AG09319 (cell line): ENCODE data around the gene EIF2B2.

Experiments used
- DNase-seq: peaks from one replicate; pipeline ENCODE4 v3.0.0-alpha.2; 2010; ENCODE audit warnings: low read depth; ENCODE audit errors: extremely low read depth
- TF ChIP-seq, protein P1 (sequence below): IDR thresholded peaks from 2 replicates; pipeline ENCODE4 v1.5.1; 2011; ENCODE audit warnings: low read depth, mild to moderate bottlenecking, inconsistent platforms, low read length, moderate library complexity

Gene EIF2B2

DNA sequence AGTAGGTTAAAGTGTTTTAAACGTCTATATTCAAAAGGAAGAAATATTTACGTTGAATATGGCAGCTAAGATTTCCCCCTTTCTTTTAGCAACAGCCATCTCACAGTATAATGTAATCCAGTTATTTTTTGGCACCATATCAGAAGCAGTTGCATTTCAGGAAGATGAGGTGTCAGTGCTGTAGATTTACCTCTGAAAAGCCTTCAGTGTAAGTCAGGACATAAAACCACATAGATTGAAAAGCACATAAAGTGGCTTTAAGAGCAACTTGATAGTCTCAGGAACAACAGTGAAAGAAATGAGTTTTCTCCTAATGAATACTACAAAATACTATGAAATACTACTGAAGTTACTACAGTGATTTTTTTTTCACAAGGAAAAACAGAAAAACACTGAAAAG, 41.6 kb downstream of the EIF2B2 start:
- TF ChIP-seq, protein P1, sequence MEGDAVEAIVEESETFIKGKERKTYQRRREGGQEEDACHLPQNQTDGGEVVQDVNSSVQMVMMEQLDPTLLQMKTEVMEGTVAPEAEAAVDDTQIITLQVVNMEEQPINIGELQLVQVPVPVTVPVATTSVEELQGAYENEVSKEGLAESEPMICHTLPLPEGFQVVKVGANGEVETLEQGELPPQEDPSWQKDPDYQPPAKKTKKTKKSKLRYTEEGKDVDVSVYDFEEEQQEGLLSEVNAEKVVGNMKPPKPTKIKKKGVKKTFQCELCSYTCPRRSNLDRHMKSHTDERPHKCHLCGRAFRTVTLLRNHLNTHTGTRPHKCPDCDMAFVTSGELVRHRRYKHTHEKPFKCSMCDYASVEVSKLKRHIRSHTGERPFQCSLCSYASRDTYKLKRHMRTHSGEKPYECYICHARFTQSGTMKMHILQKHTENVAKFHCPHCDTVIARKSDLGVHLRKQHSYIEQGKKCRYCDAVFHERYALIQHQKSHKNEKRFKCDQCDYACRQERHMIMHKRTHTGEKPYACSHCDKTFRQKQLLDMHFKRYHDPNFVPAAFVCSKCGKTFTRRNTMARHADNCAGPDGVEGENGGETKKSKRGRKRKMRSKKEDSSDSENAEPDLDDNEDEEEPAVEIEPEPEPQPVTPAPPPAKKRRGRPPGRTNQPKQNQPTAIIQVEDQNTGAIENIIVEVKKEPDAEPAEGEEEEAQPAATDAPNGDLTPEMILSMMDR = no peak
- DNase-seq = no peak

DNA sequence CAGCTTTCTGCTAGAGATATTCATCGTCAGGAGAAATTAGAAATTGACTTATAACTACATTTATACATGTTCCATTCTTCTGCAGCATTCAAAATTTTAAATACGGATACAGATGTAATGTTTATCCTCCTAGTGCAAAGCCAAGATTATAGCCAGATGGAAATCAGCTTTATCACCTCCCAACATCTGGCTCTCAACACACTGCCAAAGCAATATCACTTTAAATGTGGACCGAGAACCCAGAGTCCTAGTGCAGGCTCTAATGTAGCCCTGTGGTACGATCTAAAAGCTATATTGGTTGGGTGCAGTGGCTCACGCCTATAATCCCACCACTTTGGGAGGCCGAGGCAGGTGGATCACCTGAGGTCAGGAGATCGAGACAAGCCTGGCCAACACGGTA, 42.0 kb downstream of the EIF2B2 start:
- TF ChIP-seq, protein P1 = no peak
- DNase-seq = no peak

DNA sequence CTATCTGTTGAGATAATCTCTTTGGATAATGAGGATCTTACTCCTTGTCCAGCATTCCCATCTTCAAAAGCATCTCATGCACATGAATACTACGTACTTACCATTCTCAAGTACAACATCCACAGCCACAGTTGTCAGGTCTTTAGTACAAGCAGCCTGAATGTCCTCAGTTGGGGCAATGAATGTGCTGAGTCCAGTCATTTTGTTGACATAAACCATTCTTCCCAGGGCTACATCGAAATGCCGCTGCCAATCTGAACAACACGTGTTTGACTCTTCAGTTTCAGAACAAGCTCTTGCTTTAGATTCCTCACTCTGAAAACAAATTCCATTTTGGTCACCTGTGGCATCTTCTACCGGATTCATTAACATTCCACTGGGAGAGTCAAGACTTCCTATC, 43.6 kb downstream of the EIF2B2 start:
- TF ChIP-seq, protein P1 = no peak
- DNase-seq = no peak

DNA sequence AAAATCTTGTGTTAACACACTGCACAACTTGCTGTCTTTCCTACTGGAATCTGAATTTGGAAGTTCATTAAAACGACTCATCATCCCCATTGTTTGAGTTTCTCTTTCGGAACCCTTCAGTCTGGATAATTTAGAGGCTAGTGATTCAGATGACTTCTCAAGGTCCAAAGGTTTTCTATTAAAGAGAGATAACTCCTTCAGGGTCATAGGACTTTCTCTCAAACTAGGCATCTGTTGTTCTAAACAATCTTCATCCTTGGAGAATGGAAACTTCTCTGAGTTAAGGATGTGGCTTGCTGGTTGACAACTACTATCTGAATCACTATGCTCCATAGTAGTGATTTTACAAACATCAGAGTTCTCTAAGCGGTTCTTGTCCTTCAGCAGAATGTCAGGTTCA, 44.2 kb downstream of the EIF2B2 start:
- no peak for DNase-seq
- TF ChIP-seq, protein P1 = no peak

DNA sequence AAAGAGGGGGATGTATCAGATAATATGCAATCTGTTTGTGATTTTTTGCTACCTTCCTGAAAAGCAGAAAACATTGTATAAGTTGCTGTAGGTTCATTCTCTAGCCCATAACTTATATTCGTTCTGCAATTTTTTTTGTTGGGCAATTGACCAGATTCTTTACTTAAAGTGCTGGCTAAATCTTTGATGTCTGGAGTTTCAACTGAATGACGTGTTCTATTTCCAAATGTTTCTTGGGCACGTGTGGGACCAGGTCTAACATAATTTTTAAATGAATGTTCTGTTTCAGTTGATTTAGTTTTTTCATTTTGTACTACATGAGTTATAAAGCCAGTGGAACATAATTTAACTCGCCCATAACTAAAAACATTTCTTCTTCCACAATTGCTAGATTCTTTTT, 44.8 kb downstream of the EIF2B2 start:
- TF ChIP-seq, protein P1 = no peak
- no peak for DNase-seq

DNA sequence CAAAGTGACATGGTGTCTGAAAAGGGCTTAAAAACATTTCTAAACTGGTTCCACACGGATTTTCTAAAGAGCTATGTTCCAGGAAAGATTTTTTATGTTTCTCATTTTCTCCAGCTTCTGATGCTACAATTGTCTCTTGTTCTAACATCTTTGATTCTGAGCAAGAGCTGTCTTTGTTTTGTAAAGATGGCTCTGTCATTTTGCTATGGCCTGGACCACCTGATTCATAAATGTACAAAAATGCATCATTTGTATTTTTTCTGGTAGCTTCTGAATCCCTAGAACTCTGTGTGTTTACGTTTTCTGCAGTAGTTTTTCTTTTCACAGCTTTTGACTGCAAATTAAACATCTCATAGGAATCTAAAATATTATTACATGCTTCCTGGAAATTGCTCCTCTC, 45.4 kb downstream of the EIF2B2 start:
- DNase-seq = no peak

DNA sequence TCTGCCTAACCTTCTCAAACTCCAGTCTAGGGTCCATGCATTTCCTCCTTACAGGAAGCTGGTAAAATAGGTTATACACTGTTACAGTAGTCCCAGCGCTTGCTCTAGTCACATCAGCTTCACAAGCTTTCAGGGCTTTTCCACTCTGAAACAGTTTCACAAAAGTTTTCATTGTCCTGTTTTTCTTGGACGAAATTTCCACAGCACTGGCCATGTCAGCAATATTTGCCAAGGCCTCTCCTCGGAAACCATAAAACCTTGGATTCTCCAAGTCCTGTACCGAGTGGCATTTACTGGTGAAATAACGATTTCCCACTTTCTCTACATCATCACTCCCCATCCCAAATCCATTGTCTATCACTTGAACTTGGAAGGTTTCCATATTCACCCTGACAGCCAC, 46.4 kb downstream of the EIF2B2 start:
- DNase-seq = no peak
- TF ChIP-seq, protein P1 = no peak

More for the DNA sequence above, 45.4 kb downstream of the EIF2B2 start:
- TF ChIP-seq, protein P1 = no peak
